Renal cortical epithelial cell (primary cell): ENCODE data around the gene ANKRD34A. TPM values are rescaled to one million over a fixed set of nuclear protein-coding genes. Genes with fewer than 3 reads are reported as not detected.

Source experiments
- DNase-seq: peaks from one replicate; pipeline ENCODE4 v3.0.0-alpha.2; 2011; ENCODE audit warnings: low read depth
- total RNA-seq: library from RNA; depleted of rRNA; stranded (reverse); fragments of >200 nt; gene quantifications from 2 replicates; pipeline ENCODE4 v1.2.3, GENCODE V29; 2014

ANKRD34A gene
- total RNA-seq, 1 donor from 2014 or later, result 0.15 TPM

- DNase-seq, result peak; percentile 62
Observed at GRCh38 chr1:145990249-145990855, 26.0 kb upstream of the ANKRD34A start.

DNA sequence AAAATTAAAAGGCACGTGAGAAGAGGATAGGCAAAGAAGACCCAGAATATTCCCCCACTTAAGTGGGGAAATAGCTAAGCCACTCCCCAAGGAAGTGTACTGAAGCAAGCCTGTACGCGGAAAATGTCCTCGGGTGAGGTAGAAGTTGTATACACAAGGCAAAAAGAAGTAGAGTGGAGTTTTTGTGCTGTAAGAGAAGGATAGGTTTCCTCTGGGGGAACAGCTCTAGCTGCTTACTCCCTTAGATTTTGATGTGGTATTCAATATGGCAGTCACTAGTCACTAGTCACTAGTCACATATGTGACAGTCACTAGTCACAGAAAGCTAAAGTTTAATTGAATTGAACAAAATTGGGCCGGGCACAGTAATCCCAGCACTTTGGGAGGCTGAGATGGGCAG lies 24.4 kb upstream of the ANKRD34A start:
- no peak for DNase-seq

- no peak for DNase-seq
Observed at GRCh38 chr1:145987926-145988325, 23.6 kb upstream of the ANKRD34A start.

DNA sequence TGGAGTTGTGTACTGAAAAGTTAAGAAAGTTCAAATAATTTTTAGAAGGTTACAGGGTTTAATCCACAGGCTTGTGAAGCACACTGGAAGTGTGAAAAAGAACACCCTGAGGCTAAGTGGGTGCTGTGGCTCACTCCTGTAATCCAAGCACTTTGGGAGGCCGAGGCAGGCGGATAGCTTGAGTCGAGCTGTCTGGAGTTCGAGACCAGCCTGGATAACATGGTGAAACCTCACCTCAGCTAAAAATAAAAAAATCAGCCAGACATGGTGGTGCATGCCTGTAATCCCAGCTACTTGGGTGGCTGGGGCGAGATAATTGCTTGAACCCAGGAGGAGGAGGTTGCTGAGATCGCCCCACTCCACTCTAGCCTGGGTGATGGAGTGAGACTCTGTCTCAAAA lies 22.2 kb upstream of the ANKRD34A start:
- DNase-seq, result no peak

DNA sequence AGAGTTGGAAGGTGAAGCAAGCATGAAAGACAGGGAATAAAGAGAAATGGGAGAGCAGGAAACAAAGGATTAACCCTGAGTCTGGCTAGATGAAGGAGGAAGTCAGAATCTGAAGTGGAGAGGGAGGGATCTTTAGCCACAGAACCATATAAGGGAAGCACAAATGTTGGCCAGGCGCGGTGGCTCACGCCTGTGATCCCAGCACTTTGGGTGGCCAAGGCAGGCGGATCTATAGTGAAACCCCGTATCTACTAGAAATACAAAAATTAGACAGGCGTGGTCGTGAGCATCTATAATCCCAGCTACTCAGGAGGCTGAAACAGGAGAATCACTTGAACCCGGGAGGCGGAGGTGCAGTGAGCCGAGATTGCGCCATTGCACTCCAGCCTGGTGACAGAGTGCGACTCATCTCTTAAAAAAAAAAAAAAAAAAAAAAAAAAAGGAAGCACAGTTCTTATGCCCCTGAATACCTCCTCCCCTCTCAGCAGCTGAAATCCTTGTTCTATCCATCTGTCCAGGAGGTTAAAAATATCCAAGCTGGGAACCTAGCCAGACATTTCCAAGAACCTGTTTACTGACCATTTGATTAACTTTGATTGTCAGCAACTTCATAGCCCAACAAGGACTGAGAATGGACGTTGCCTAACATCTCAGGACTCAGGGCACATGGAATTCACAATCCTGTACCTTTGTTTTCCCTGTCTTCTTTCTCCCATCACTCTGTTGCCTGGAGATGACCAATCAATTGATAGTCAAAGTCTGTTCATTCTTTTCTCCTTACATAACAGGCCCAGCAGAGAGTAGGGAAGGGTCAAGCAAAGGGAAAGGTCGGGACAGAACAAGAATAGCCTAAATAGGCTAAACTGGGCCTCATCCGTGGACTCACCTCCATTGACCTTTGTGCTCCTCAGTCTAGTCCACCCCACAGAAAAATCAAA lies 21.4 kb upstream of the ANKRD34A start:
- DNase-seq, result peak; percentile 97

- DNase-seq, result no peak
Observed at GRCh38 chr1:145985129-145985501, 20.7 kb upstream of the ANKRD34A start.

GRCh38 chr1:145983960-145984830 lies 19.8 kb upstream of the ANKRD34A start:
- no peak for DNase-seq

DNA sequence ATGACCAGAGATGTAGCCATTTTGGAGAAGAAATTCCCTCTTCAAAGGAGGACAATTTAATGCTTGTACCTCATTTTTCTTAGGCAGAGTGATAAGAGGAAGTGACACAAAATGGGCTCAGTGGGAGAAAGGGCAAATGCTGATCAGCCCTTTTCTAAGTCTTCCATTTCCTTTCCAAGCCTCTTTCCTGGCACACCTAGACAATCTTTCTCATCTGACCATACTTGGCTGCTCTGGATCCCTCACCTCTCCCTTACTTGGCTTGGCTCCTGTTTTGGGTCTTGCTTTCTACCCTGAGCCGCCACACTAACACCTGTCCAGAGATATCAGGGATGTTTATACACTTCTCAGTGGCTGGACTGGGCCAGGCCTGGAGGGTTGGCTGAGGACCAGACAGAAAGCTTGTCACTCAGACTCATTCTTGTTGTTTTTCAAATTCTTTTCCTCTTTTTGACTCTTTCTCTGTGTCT lies 18.9 kb upstream of the ANKRD34A start:
- no peak for DNase-seq

DNA sequence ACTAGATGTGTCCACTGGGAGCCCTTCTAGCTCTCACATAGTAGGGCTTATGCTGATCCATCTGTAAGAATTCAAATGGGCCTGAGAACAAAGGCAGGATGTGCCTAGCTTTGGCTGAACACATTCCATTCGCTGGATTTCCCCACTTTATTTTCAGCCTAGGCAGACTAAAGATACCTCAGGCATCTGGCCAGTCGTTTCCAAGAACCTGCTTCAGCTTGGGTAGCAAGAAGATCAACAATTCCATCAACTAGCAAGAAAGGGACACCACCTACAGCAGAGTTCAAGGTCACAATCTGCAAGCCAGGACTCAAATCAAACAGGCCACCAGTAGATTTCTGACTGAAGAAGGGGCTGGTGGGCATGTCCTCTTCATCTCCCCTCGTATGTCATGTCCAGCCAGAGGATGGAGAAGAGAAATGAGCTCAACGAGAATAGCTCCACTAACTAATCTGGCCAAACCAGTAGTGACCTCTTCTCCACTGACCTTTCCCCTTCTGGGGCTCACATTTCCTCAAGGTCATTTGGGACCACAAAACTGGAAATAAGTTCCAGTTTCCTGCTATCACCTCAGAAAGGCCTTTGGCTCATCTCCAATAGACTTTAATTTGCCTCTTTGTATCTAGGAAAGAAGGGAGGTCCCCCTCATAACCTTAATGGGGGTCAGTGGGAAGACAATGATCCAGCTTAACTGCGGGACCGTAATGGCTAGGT lies 17.8 kb upstream of the ANKRD34A start:
- DNase-seq, result no peak

DNA sequence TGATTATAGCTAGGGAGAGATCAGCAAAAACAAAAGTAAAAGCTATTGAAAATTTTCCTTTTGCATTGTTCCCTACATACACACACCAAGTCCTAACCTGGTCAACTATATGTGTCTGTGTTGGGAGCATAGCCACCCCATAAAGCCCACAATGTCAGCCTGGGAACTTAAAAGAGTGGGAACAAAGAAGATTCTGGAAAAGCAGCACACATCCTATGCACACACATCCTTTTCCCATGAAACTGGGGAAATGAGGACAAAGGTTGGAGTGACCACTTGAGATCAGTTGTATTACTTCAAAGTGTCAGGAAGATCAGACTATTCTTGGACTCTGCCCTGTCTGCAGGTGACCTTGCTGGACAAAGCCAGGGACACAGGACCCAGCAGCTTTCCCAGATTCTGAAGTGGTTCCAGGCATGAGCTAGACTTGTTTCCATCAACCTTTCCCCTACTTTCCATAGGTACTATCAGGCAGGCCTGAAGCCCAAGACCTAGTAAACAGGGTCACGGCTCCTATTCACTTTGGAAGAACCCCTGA lies 16.2 kb upstream of the ANKRD34A start:
- no peak for DNase-seq

DNA sequence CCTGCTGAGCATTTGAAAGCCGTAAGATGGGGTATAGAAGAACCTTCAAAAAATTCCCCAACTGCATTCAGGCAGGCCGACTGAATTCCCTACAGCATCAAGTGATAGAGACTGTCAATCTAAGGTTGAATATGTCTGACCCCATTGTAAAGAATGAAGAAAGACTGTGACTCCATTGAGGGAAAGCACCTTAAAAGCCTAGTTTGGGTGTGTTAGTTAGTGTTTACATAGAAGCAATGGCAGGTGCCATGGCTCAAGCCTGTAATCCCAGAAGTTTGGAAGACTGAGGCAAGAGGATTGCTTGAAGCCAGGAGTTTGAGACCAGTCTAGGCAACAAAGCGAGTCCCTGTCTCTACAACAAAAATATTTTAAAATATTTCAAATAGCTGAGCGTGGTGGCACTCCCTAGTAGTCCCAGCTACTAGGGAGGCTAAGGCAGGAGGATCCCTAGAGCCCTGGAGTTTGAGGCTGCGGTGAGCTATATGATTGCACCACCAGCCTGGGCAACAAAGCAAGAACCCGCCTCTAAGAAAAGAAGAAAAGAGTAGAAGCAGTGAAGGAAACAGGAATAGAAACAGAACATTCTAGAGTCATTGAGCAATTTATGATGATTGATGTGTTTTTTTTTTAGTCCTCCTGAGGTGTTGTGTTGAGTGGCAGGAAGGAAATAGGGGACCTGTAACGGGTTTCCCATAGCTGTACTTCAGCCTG lies 15.5 kb upstream of the ANKRD34A start:
- no peak for DNase-seq

DNA sequence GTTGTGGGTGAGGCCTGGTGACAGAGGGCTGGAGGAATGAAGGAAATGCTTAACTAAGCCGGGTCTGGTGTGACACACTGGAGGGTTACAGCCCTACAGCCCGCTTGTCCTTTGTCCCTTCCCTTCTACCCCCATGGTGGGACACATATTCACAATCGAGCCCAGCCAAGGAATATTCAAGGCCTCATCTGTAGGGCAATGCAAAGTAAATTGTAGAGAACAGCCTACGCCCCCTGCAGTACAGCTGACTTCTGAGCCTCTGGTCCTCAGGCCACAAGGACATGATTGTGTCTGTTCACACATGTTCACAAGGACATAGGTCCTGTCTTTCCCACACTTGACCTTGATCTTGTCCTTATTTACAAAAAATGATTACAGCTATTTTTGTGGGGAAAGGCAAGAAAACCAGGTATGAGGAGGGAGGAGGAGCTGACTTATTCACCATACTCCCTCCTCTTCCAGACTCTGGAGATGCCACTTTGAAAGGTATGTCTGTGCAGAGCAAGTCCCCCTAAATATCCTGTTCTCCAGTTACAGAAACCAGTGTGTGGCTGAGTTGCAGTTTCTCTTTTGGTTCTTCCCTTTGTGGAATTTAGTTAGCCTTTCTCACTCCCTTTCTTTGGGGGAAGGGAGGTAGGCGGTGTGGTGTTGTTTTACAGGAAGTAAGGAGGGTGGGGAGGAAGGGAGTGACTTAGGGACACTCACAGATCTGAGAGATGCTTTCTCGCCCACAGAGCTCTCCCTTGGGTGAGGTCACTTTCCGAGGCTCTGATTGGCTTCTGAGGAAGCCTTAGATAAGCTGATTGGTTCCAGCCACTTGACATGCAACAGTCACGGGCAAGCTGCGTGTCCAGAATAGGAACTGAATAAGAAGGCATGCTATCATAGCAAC lies 14.7 kb upstream of the ANKRD34A start:
- peak; percentile 99 for DNase-seq

GRCh38 chr1:145978471-145978853 lies 14.1 kb upstream of the ANKRD34A start:
- no peak for DNase-seq

- DNase-seq, result peak; percentile 76
Observed at GRCh38 chr1:145977486-145978470, 13.4 kb upstream of the ANKRD34A start.

DNA sequence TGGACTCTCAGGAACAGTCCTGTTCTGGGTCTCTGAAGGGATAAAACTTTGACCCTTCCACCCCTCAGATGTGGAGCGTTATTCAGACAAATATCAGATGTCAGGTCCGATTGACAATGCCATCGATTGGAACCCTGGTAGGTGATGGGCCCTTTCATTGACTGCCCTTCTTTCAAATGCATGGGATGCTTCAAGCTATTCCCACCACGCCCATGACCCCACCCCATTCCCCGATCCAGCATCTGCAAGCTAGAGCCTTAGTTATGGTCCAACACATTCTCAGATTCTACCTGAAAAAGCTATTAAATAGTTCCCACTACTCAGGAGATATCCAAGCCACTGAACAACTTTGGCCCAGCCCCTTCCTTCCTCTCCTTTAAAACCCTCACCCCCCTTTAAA lies 12.6 kb upstream of the ANKRD34A start:
- no peak for DNase-seq

GRCh38 chr1:145975216-145975615 lies 10.8 kb upstream of the ANKRD34A start:
- DNase-seq, result no peak

DNA sequence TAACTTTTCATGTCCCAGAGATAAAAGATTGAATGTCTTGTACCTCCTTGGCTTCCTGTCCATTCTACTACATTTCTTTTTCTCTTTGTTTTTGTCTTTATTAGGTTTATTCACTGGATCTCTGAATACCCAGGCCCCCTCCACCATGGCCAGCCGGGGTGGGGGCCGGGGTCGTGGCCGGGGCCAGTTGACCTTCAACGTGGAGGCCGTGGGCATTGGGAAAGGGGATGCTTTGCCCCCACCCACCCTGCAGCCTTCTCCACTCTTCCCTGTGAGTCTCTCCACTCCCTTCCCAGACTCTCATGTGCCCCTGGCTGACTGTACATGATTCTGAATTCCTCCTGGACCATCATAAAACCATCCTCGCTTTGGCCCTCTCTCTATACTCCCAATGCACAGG lies 10.3 kb upstream of the ANKRD34A start:
- DNase-seq, result no peak

GRCh38 chr1:145972580-145972979 lies 8.2 kb upstream of the ANKRD34A start:
- DNase-seq, result no peak
